Measurements from ENCODE around the gene CDON.

Gene CDON

GRCh38 chr11:126049159-126049558, 13.5 kb downstream of the CDON start:
- Histone ChIP-seq H3K4me2 (ENCODE audit: insufficient read depth, low read length) (no peak overlapping the region), H3K27me3 (ENCODE audit: insufficient read depth, low read length, poor library complexity) (no peaks in the 10 kb centered on the region), H3K9me3 (ENCODE audit: insufficient read depth, low read length, severe bottlenecking) (no peaks in the 10 kb centered on the region), H4K20me1 (ENCODE audit: insufficient read depth, low read length) (no peaks in the 10 kb centered on the region), H3K4me3 (ENCODE audit: low read depth in 1 of 2, low read length in 2 of 2) (no peak overlapping the region), H3K27ac (ENCODE audit: low read length) (no peak overlapping the region), H3K4me1 (ENCODE audit: insufficient read depth, low read length) (no peaks in the 10 kb centered on the region), H2AFZ (ENCODE audit: low read depth, low read length) (no peak overlapping the region), H3K9ac (ENCODE audit: low read depth, low read length) (no peak overlapping the region), H3K36me3 (ENCODE audit: insufficient read depth, low read length) (no peaks in the 10 kb centered on the region), H3K79me2 (ENCODE audit: insufficient read depth, low read length) (no peaks in the 10 kb centered on the region)
- ATAC-seq (ENCODE audit: insufficient read depth, low read depth) (no peak), DNase-seq (no peak)
- no peak for TF ChIP-seq CTCF (IDR thresholded peaks at IDR 0.05; ENCODE audit: borderline replicate concordance, extremely low read depth, low read length, poor library complexity, severe bottlenecking)
- TF ChIP-seq EZH2 (IDR thresholded peaks at IDR 0.05; ENCODE audit: borderline replicate concordance, low read depth, low read length, severe bottlenecking) = no peak

GRCh38 chr11:126048197-126048596, 14.5 kb downstream of the CDON start:
- no peak overlapping the region for H3K4me2 ChIP-seq (ENCODE audit: insufficient read depth, low read length)
- DNase-seq = no peak
- H3K79me2 ChIP-seq (ENCODE audit: insufficient read depth, low read length) = no peaks in the 10 kb centered on the region
- no peaks in the 10 kb centered on the region for H3K4me1 ChIP-seq (ENCODE audit: insufficient read depth, low read length)
- H3K27ac ChIP-seq (ENCODE audit: low read length) = no peak overlapping the region
- no peaks in the 10 kb centered on the region for H3K9me3 ChIP-seq (ENCODE audit: insufficient read depth, low read length, severe bottlenecking)
- H3K9ac ChIP-seq (ENCODE audit: low read depth, low read length) = no peak overlapping the region
- TF ChIP-seq EZH2 (IDR thresholded peaks at IDR 0.05; ENCODE audit: borderline replicate concordance, low read depth, low read length, severe bottlenecking) (no peak), CTCF (IDR thresholded peaks at IDR 0.05; ENCODE audit: borderline replicate concordance, extremely low read depth, low read length, poor library complexity, severe bottlenecking) (no peak)
- no peaks in the 10 kb centered on the region for H3K36me3 ChIP-seq (ENCODE audit: insufficient read depth, low read length)
- no peaks in the 10 kb centered on the region for H4K20me1 ChIP-seq (ENCODE audit: insufficient read depth, low read length)
- ATAC-seq (ENCODE audit: insufficient read depth, low read depth) = no peak
- H2AFZ ChIP-seq (ENCODE audit: low read depth, low read length) = no peak overlapping the region
- H3K27me3 ChIP-seq (ENCODE audit: insufficient read depth, low read length, poor library complexity) = no peaks in the 10 kb centered on the region
- H3K4me3 ChIP-seq (ENCODE audit: low read depth in 1 of 2, low read length in 2 of 2) = no peak overlapping the region

GRCh38 chr11:126046570-126047195, 16.0 kb downstream of the CDON start:
- Histone ChIP-seq H2AFZ (ENCODE audit: low read depth, low read length) (no peak overlapping the region), H3K4me3 (ENCODE audit: low read depth in 1 of 2, low read length in 2 of 2) (no peak overlapping the region), H3K4me1 (ENCODE audit: insufficient read depth, low read length) (no peaks in the 10 kb centered on the region), H3K9ac (ENCODE audit: low read depth, low read length) (no peak overlapping the region), H3K79me2 (ENCODE audit: insufficient read depth, low read length) (no peaks in the 10 kb centered on the region), H3K27me3 (ENCODE audit: insufficient read depth, low read length, poor library complexity) (no peaks in the 10 kb centered on the region), H3K9me3 (ENCODE audit: insufficient read depth, low read length, severe bottlenecking) (no peaks in the 10 kb centered on the region), H3K27ac (ENCODE audit: low read length) (no peak overlapping the region), H4K20me1 (ENCODE audit: insufficient read depth, low read length) (no peaks in the 10 kb centered on the region), H3K4me2 (ENCODE audit: insufficient read depth, low read length) (no peak overlapping the region), H3K36me3 (ENCODE audit: insufficient read depth, low read length) (no peaks in the 10 kb centered on the region)
- ATAC-seq (ENCODE audit: insufficient read depth, low read depth) (no peak), DNase-seq (no peak)
- TF ChIP-seq CTCF (IDR thresholded peaks at IDR 0.05; ENCODE audit: borderline replicate concordance, extremely low read depth, low read length, poor library complexity, severe bottlenecking) (no peak), EZH2 (IDR thresholded peaks at IDR 0.05; ENCODE audit: borderline replicate concordance, low read depth, low read length, severe bottlenecking) (no peak)

All from DND-41 (cell line).